ENCODE data around the gene PAF1. TPM values are rescaled to one million over a fixed set of nuclear protein-coding genes. Genes with fewer than 3 reads are reported as not detected.

Gene PAF1
- total RNA-seq, 1 experiment from 2014 or later: 59.0 TPM

- Histone ChIP-seq H3K36me3 (ENCODE audit: control insufficient read depth, insufficient read depth, low read length) (peaks cover 7% of the 10 kb centered on the region), H3K9me3 (no peaks in the 10 kb centered on the region), H3K4me3 (ENCODE audit: low read depth, low read length) (no peak overlapping the region), H3K27me3 (replicated peaks; ENCODE audit: control insufficient read depth, insufficient read depth, low read length) (no peaks in the 10 kb centered on the region), H3K4me1 (peaks cover 38% of the 10 kb centered on the region)
- peak; percentile 56 to 69 for DNase-seq
- Mint-ChIP-seq H3K4me3 (ENCODE audit: unreplicated experiment) (no peak overlapping the region), H3K9me3 (ENCODE audit: unreplicated experiment) (no peaks in the 10 kb centered on the region), H3K4me1 (ENCODE audit: low read depth, unreplicated experiment) (peaks cover 7% of the 10 kb centered on the region), H3K27me3 (ENCODE audit: insufficient read depth, unreplicated experiment) (no peaks in the 10 kb centered on the region), H3K27ac (ENCODE audit: unreplicated experiment) (peak overlapping the region; percentile 84), H3K36me3 (ENCODE audit: insufficient read depth, unreplicated experiment) (peaks cover 78% of the 10 kb centered on the region)
- intact Hi-C loops (cut with micrococcal nuclease; ENCODE audit: unreplicated experiment): no loop called here
- BruUV-seq (replicated peaks): no TSS peak
- POLR2A ChIA-PET: interaction anchor here (0.9 kb wide), 1 partner anchor 14 kb away, joined by 4 read pairs; the partner anchor contains the start of gene SUPT5H
- CTCF ChIA-PET: interaction anchor here (1.0 kb wide), 1 partner anchor 33 kb away, joined by 3 read pairs; no protein-coding TSS in a partner anchor
- TF ChIP-seq, protein P1, sequence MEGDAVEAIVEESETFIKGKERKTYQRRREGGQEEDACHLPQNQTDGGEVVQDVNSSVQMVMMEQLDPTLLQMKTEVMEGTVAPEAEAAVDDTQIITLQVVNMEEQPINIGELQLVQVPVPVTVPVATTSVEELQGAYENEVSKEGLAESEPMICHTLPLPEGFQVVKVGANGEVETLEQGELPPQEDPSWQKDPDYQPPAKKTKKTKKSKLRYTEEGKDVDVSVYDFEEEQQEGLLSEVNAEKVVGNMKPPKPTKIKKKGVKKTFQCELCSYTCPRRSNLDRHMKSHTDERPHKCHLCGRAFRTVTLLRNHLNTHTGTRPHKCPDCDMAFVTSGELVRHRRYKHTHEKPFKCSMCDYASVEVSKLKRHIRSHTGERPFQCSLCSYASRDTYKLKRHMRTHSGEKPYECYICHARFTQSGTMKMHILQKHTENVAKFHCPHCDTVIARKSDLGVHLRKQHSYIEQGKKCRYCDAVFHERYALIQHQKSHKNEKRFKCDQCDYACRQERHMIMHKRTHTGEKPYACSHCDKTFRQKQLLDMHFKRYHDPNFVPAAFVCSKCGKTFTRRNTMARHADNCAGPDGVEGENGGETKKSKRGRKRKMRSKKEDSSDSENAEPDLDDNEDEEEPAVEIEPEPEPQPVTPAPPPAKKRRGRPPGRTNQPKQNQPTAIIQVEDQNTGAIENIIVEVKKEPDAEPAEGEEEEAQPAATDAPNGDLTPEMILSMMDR (IDR thresholded peaks at IDR 0.05; ENCODE audit: insufficient read depth in 1 of 2, low read depth in 1 of 2, low read length in 1 of 2, severe bottlenecking in 1 of 2, unreplicated experiment in 1 of 2): no peak
These were observed 40.0 kb upstream of the PAF1 start for GRCh38 chr19:39430675-39431593.

GRCh38 chr19:39428283-39429112, 37.6 kb upstream of the PAF1 start:
- H3K4me1 Mint-ChIP-seq (ENCODE audit: low read depth, unreplicated experiment): no peaks in the 10 kb centered on the region
- peak overlapping the region; percentile 79 for H3K27ac Mint-ChIP-seq (ENCODE audit: unreplicated experiment)
- Histone ChIP-seq H3K4me1 (peaks cover 27% of the 10 kb centered on the region), H3K36me3 (ENCODE audit: control insufficient read depth, insufficient read depth, low read length) (peaks cover 12% of the 10 kb centered on the region), H3K9me3 (no peaks in the 10 kb centered on the region), H3K27me3 (replicated peaks; ENCODE audit: control insufficient read depth, insufficient read depth, low read length) (no peaks in the 10 kb centered on the region), H3K4me3 (ENCODE audit: low read depth, low read length) (no peak overlapping the region)
- peak overlapping the region; percentile 51 for H3K4me3 Mint-ChIP-seq (ENCODE audit: unreplicated experiment)
- intact Hi-C loops (cut with micrococcal nuclease; ENCODE audit: unreplicated experiment): loop anchor here (1.0 kb wide), 1 partner anchor 16 kb away; the partner anchor contains the start of gene PLEKHG2
- no peaks in the 10 kb centered on the region for H3K9me3 Mint-ChIP-seq (ENCODE audit: unreplicated experiment)
- BruUV-seq (replicated peaks): no TSS peak
- POLR2A ChIA-PET: interaction anchor here (0.5 to 1.9 kb wide), 6 partner anchors 7 to 86 kb away, joined by 3 to 34 read pairs (median 5); partner anchors contain the start of genes RPS16, SAMD4B and ZFP36
- no peaks in the 10 kb centered on the region for H3K27me3 Mint-ChIP-seq (ENCODE audit: insufficient read depth, unreplicated experiment)
- H3K36me3 Mint-ChIP-seq (ENCODE audit: insufficient read depth, unreplicated experiment): peaks cover 64% of the 10 kb centered on the region
- CTCF ChIA-PET: interaction anchor here (0.6 to 1.7 kb wide), 6 partner anchors 12 to 920 kb away, joined by 3 to 9 read pairs (median 5); partner anchors contain the start of genes C19orf47 and PLD3
- TF ChIP-seq, protein P1 (IDR thresholded peaks at IDR 0.05; ENCODE audit: insufficient read depth in 1 of 2, low read depth in 1 of 2, low read length in 1 of 2, severe bottlenecking in 1 of 2, unreplicated experiment in 1 of 2): no peak
- peak; percentile 79 to 90 for DNase-seq
